OCI-LY1 (cell line): Measurements from ENCODE around the gene PHF20.

ENCODE experiments used
- EZH2 ChIP-seq: fragments of 200-600 bp; sonication (generic), shearing (Covaris generic); IDR thresholded peaks from 2 replicates; pipeline ENCODE4 v1.8.0; 2017; ENCODE audit warnings: borderline replicate concordance, mixed run types, mild to moderate bottlenecking, antibody characterized with exemption, low read length, moderate library complexity, mixed read lengths
- TF ChIP-seq, protein P1 (sequence below): fragments of 200-600 bp; sonication (generic), shearing (Covaris generic); IDR thresholded peaks from 2 replicates; pipeline ENCODE4 v1.5.1; 2017; ENCODE audit warnings: mild to moderate bottlenecking, antibody characterized with exemption, low read length, moderate library complexity, mixed read lengths

DNA sequence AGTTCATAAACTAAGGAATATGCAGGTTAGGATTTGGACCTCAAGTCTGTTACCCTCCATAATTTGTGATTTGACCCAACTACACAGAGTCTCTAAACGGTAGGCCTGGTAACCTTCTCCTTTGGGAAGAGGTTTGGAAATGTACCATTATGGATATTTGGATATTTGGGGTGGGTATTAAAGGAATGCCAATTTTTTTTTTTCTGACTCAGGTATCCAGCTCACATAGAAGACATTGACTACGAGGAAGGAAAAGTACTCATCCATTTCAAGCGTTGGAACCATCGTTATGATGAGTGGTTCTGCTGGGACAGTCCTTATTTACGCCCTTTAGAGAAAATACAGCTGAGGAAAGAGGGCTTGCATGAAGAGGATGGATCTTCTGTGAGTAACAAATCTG is 70.5 kb downstream of the PHF20 start:
- TF ChIP-seq, protein P1, sequence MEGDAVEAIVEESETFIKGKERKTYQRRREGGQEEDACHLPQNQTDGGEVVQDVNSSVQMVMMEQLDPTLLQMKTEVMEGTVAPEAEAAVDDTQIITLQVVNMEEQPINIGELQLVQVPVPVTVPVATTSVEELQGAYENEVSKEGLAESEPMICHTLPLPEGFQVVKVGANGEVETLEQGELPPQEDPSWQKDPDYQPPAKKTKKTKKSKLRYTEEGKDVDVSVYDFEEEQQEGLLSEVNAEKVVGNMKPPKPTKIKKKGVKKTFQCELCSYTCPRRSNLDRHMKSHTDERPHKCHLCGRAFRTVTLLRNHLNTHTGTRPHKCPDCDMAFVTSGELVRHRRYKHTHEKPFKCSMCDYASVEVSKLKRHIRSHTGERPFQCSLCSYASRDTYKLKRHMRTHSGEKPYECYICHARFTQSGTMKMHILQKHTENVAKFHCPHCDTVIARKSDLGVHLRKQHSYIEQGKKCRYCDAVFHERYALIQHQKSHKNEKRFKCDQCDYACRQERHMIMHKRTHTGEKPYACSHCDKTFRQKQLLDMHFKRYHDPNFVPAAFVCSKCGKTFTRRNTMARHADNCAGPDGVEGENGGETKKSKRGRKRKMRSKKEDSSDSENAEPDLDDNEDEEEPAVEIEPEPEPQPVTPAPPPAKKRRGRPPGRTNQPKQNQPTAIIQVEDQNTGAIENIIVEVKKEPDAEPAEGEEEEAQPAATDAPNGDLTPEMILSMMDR, result no peak
- TF ChIP-seq EZH2, result no peak
